Measurements from ENCODE around the gene ZNF469. TPM values are rescaled to one million over a fixed set of nuclear protein-coding genes. Genes with fewer than 3 reads are reported as not detected.
A peak's percentile ranks its signal among the peaks of the same experiment; 100 is the strongest.

The ZNF469 gene
- total RNA-seq, 2 donors from 2014 or later, result 2.9 to 6.2 TPM

DNA sequence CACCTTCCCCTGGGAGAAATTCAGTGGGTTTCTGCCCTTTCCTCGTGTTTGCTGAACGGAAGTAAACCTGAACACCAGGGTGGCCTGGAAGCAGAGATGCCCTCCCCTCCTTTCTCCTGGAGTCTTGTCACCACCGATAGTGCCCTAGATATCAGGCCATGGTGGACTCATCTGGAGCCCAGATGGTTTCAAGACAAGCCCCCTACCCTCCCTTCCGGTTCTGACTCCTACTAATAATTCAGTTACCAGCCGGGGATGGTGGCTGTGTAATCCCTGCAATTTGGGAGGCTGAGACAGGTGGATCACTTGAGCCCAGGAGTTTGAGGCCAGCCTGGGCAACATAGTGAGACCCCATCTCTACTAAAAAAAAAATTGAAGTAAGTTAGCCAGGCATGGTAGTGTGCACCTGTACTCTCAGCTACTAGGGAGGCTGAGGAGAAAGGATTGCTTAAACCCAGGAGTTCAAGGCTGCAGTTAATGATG is 2.4 kb downstream of the ZNF469 start:
- intact Hi-C loops (cut with DNase I), result no loop called here
- peak; percentile 15 for DNase-seq (ENCODE audit: low spot score)

GRCh38 chr16:88385831-88386815 is 3.4 kb downstream of the ZNF469 start:
- DNase-seq (ENCODE audit: low spot score), result peak; percentile 71
- intact Hi-C loops (cut with DNase I), result no loop called here

DNA sequence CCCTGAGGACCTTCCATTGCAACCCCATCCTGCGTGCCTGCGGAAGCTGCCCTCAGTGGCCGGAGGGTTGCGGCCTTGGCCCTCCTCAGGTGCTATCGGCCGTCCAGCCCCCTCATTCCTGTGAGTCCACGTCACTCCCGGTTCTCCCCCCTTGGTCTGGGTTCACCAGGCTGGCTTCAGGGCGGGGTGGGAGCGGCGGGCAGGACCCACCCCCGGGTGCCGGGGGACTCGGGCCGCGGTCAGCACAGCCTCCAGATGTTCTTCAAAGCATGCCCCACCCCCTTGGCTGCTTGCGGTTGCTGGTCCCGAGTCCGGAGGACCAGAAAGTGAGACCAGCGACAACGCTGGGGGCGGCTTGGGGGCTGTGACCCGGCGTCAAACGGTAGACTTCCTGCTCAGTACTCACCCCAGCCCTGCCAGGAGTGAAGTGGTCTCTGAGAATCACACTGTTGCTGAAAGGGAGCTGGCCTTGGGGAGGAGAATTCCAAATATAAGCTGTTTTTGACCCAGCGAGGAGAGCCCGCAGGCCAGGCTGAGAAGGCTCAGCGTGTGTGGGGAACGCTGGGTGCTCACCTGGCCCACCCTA is 4.5 kb downstream of the ZNF469 start:
- intact Hi-C loops (cut with DNase I), result no loop called here
- no peak for DNase-seq (ENCODE audit: low spot score)

DNA sequence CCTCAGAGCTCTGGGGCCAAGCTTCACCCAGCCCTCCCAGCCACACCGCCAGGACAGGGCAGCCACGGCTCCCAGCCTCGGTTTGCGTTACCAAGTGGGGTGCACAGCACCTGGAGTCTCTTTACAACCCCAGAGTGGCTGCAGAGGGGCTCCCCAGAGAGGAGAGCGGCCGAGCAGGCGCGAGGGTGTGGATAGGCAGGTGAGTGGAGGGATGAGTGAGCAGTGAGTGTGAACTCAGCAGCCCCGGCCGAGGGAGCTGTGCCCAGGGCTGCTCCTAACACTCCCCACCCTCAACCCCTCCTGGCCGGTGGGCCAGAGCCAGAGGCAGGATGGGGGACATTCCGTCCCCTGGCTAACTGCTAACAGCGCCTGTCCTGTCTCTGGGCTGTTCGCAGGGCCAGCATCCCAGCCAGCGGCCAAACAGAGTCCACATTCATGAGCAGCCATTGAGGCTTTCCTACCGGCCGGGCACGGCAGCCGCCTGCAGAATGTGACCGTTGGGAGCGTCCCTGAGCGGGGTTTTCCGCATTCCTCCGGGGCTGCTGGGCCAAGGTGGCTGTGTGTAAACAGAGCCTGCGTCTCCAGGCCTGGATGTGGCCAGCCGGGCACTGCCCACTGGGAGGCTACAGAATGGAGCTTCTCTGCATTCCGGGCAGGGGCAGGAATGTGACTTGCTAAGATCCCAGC is 5.3 kb downstream of the ZNF469 start:
- DNase-seq (ENCODE audit: low spot score), result no peak

DNA sequence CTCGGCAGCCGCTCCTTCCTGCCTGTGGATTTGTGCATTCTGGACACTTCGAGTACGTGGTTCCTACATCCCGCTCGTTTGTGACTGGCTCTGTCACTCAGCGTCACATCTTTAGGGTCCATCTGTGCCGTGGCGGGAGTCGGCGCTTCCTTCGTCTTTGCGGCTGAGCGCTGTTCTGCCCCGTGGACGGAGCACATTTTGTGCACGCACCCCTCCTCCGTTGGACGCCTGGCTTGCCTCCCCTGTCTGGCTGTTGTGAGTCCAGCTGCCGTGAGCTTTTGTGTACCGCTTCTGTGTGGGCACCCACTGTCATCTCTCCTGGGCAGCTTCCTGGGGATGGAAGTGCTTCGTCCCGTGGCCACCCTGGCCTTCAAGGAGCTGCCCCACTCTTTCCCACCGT is 6.4 kb downstream of the ZNF469 start:
- intact Hi-C loops (cut with DNase I), result no loop called here
- no peak for DNase-seq (ENCODE audit: low spot score)

More for the DNA sequence above, 5.3 kb downstream of the ZNF469 start:
- intact Hi-C loops (cut with DNase I), result loop anchor here in 1 of 2 donors (1.0 kb wide), 1 partner anchor 28 kb away; no protein-coding TSS in a partner anchor

DNA sequence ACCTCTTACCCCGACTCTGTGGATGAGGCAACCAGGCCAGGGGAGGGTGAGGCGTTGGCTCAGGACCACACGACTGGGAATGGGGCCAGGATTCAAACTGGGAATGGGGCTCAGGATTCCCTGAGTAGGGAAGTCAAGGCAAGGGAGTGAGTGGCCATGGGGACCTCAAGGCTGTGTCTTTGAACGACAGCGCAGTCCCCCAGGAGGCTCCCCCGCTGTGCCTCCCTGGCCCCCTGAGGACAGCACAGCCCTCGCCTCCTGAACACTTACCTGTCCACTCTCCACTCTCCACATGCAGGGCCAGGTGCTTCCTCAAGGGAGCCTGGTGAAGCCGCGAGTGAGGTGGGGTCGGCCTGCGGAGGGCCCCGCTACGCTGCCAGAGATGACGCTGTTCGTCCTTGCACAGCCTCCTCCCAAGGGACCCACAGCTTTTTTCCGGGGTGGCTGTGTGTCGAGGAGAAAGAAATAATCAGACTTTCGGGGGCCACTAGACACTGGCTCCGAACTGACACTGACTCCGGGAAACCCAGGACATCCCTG is 6.9 kb downstream of the ZNF469 start:
- no peak for DNase-seq (ENCODE audit: low spot score)
- intact Hi-C loops (cut with DNase I), result no loop called here

- no peak for DNase-seq (ENCODE audit: low spot score)
- intact Hi-C loops (cut with DNase I), result no loop called here
These were observed 7.5 kb downstream of the ZNF469 start for GRCh38 chr16:88390265-88390664.

- intact Hi-C loops (cut with DNase I), result no loop called here
- DNase-seq (ENCODE audit: low spot score), result no peak
These were observed 8.0 kb downstream of the ZNF469 start for GRCh38 chr16:88390735-88391134.

DNA sequence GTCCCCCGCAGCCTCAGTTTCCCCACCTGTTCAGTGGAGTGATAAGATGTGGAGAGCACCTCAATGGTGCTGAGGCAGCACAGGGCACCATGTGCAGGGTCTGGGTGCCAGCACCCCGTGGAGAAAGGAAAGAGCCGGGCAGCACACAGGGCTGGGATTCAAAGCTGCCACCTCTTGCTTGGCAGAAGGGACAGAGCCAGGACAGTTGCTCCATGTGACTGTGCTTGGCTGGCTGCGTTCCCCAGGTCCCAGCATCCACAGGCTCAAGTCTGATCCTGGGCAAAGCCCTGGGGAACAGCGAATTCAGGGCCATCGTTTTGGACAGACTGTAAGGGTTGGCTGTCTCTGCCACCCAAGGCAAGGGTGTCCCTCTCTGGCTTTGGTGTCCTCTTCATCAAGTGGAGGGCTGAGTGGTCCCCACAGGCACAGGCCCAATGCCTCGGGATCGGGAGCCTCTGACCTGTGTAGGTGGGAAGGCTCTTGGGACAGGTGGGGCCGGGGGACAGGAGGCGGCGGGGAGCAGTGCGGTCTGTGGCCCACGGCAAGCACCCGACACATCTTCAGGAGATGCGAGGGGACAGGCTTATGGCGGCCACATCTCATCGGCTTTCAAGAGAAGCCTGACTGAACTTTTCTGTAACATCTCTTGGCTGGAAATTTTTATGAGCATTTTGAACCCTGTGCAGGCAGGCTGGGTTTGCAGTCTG is 8.5 kb downstream of the ZNF469 start:
- DNase-seq (ENCODE audit: low spot score), result no peak
- intact Hi-C loops (cut with DNase I), result no loop called here

DNA sequence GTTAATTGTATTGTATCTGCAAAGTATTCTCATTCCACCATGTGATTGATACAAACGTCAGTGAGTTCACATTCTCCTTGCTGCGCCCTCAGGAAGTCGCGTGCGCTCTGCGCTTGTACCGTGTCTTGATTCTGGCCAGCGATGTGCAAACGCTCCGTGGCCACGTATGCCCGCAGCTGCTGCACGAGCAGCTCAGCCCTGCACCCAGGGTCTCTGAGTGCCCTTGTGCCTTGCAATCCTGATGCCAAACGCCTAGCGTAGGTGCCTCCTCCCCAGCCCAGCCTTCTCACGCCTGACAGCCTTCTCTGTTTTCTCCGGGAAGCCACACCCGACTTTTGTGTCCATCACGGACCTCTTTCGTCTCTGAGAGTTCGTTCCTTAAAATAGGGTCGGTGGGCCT is 9.4 kb downstream of the ZNF469 start:
- DNase-seq (ENCODE audit: low spot score), result no peak
- intact Hi-C loops (cut with DNase I), result no loop called here

DNA sequence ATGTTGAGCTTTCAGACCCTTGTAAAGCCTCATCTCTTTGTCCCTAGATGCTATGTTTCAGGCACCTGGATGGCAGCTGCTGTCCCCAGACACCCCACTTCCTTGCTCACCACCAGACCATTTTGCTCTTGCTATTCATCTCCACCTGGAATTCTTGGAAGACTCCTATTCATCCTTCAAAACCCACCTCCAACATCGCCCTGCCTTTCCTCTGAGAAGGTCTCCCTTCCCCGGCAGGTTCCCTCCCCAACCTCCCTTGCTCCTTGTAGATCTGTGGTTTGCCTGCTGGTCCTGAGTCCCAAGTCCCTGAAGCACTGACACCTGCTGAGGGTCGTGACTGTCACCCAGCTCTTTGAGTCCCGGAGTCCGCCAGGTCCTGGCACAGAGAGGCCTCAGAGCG is 9.9 kb downstream of the ZNF469 start:
- intact Hi-C loops (cut with DNase I), result no loop called here
- no peak for DNase-seq (ENCODE audit: low spot score)

- intact Hi-C loops (cut with DNase I), result no loop called here
- DNase-seq (ENCODE audit: low spot score), result no peak
These were observed 10.3 kb downstream of the ZNF469 start for GRCh38 chr16:88393034-88393433.

DNA sequence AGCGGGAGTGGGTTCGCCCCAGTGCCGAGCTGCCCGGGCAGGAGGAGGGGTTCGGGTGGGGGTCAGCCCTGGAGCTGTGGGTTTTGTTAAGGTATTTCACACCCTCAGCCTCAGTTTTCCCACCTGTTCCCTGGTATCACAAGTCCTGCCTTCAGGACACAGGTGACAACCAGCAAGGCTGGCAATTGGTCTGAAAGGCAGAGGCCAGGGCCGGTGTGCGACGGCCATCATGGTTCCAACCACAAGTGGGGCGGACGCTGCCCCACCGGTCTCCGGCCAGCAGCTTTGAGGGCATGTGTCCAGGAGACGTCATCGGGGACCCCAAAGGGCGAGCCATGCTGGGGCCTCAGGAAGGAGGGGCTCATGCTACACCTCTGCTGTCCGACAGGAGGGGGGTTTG is 10.8 kb downstream of the ZNF469 start:
- intact Hi-C loops (cut with DNase I), result no loop called here
- DNase-seq (ENCODE audit: low spot score), result no peak

- intact Hi-C loops (cut with DNase I), result no loop called here
- no peak for DNase-seq (ENCODE audit: low spot score)
These were observed 11.7 kb downstream of the ZNF469 start for GRCh38 chr16:88394426-88394825.

GRCh38 chr16:88395669-88396584 is 13.2 kb downstream of the ZNF469 start:
- intact Hi-C loops (cut with DNase I), result no loop called here
- no peak for DNase-seq (ENCODE audit: low spot score)

- no peak for DNase-seq (ENCODE audit: low spot score)
- intact Hi-C loops (cut with DNase I), result no loop called here
These were observed 15.6 kb downstream of the ZNF469 start for GRCh38 chr16:88398170-88398873.

- intact Hi-C loops (cut with DNase I), result no loop called here
- no peak for DNase-seq (ENCODE audit: low spot score)
These were observed 16.1 kb downstream of the ZNF469 start for GRCh38 chr16:88398874-88399178.

- DNase-seq (ENCODE audit: low spot score), result no peak
These were observed 17.4 kb downstream of the ZNF469 start for GRCh38 chr16:88400186-88400585.

More at GRCh38 chr16:88400186-88400585, 17.4 kb downstream of the ZNF469 start:
- intact Hi-C loops (cut with DNase I), result no loop called here

All from posterior vena cava (tissue), 2 donors.